Bone marrow (tissue), 2 donors: Measurements from ENCODE around the gene CDH13.

Experiments
- DNase-seq, 2 donors: peaks; one replicate each; lab custom pipeline; 2025; lab: John Stamatoyannopoulos, UW

The CDH13 gene

DNA sequence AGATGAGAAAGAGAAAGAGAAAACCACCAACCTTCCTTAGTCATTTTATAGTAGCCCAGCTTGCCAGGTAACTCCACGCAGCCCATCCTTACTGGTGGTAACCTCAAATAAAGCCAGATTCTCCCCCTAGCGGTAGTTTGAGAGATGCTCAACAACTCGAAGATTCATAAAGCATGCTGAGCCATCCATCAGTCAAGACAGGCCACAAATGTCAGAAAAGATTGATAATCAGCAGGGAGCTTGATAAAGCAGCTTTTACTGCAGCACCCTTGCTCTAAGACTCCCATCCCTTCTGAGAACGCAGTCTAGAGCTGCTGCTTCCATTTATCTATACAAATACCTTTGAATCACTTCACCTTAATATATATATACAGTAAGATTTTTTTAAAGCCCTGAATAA lies 729.5 kb downstream of the CDH13 start:
- DNase-seq, result no peak

DNA sequence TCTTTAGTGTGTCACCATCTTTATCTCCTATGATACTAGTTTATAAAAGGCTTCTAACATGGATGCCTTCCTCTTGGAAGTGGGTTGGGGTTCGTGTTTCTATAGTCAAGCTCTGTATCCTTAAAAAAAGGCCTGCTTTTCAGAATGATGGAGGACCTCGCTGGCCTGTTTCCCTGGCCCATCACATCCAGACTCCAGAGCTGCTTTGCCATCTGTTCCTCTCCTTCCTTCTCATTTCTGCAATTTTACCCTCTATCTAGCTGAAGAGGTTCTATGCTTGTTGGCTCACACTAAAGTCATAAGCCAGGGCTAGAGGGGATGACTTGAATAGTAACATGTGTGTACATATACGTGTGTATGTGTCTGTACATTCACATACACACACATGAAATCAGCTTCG lies 730.2 kb downstream of the CDH13 start:
- no peak for DNase-seq

DNA sequence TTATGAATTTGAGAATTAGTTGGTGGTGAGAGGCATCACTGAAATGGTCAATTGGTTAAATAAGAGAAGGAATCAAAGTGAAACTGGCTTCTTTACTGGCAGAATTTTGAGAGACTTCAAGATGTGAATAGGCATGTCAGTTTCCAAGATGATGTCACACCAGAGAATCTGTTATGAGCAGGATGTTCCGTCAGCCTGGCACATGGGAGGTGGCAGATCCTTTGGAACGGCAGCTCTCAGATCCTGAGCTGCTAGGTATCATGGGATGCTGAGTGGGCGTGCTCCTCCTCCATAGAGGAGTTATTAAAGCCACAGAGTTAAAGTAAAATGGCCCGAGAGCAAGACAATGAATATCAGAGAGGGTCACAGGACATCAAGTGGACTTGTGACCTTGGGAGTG lies 736.8 kb downstream of the CDH13 start:
- DNase-seq, result no peak

DNA sequence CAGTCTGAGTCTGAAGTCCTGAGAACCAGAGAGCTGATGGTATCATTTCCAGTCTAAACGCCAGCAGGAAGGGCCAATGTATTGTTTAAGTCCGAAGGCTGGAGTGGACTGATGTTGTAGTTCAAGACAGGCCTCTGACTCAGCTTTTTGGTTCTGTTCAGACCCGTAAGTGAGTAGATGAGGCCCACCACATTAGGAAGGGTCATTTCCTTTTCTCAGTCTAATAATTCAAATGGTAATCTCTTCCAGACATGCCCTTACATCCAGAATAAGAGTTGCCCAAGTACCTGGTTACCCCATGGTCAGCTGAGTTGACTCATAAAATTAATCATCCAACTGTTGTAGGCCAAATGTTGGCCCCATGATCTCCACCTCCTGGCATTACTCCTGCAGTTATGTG lies 738.4 kb downstream of the CDH13 start:
- no peak for DNase-seq

DNA sequence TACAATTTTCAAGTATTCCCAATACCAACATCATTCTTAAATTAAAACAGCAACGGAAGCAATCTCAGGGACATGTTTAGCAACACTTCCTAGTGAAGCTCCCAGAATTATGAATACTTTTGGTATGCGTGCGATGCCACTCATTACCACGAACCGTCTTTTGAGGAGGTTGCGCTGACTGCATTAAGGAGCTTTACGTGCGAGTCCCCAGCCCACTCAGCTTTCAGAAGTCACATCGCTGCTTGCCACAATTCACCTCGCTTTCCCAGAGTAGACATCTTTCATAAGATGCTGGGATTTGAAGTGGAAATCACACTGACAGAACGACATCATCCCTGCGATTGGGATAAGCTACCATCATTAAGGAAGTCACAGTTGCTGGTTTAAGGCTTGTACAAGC lies 739.5 kb downstream of the CDH13 start:
- DNase-seq, result no peak

DNA sequence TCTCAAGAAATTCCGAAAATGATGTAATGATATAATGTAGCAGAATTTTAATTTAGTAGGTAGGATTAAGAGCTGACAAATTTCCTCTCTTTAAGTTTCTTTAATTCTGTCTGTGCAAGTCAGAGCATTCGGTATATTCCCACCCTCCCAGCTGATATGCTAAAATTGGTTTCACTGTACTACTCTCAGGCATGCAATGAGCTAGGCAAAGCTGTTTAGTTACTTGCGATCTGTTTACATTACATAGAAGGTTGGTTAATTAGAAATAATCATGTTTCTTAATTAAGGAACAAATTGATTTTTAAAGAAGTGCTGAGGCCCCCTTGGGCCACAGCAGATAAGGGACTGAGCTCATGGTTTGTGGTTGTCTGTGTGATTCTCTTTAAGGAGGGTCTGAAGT lies 748.2 kb downstream of the CDH13 start:
- DNase-seq, result no peak

DNA sequence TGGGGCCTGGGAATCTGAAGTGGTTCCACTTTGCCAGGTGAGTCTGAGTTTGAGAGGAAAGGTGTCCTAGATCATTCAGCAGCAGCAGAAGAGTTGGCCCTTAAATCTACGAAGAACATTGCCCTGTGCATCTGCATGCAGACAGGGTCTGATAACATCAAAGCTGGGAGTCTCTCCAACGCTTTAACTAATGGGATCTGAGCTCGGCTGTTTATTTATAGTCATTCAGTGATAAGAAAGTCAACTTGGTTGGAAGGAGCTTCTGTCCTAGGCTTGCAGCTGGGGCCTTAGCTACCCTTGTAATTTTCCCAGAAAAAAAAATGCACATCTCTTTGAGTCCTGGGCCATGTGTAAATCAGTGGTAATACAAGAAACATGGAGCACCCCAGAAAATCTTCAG lies 763.0 kb downstream of the CDH13 start:
- DNase-seq, result no peak

DNA sequence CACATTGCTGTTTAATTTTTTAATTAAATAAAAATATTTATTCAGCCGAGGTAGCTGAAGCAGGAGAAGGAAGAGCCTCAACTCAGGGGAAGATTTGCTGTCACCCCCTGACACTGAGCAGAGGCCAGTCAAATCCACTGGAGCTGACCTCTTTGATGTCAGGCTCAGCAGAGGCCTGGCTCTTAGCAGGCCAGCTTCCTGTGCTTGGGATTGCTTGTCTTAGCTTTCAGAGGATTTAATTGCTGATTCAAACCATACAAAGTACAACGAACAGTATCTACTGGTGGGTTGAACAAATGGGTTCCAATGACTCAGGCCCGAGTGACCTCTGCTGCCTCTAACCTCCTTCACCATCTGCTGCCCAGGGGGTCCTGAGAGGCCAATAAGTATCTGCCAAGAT lies 764.0 kb downstream of the CDH13 start:
- no peak for DNase-seq

DNA sequence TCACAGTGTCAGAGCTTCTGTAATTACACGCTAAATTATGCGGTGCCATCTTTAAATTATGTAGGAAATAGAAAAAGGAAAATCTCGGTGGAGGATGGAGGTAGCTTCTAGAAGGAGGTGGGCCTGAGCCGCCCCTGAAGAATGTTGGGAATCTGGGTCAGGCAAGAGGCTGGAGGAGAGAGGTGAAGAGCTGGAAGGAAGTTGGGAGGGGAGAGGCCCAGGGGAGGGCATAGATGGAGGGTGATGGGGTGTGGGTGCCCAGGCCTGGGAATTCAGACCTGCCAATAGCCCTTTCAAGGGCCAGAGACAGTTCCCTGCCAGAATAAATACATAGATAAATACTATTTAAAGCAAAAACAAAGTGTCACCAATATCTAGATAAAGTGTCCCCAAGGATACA lies 766.0 kb downstream of the CDH13 start:
- no peak for DNase-seq

DNA sequence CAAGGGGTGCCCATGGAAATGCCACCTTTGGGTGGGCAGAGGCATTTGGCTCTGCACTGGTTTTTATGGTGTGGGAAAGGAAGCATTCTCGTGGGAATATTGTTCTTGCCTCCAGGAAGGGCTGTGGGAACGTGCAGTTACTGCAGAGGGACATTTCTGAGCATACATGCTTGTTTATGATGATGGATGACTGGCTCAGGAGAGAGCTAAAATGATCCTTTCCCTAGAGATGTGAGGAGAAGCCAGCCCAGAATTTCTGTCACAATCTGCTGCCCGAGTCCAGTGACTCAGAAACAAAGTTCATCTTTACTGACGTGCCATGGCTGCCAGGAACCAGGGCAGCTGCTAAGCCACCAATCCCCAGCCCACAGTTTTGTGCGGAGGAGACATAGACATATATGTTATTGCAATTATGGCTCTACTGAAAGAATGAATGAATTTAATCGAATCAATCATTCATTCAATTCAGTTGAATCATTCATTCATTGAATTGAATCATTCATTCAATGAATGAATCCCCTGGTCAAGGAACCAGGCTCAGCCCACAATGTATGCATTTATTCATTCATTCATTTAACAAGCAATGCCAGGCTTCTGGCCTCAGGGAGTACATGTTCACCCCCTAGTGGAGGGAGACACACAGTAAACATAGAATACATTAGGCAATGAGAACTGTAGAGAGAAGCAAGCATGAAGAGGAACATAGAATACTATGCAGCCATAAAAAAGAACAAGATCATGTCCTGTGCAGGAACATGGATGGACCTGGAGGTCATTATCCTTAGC lies 766.6 kb downstream of the CDH13 start:
- no peak for DNase-seq

DNA sequence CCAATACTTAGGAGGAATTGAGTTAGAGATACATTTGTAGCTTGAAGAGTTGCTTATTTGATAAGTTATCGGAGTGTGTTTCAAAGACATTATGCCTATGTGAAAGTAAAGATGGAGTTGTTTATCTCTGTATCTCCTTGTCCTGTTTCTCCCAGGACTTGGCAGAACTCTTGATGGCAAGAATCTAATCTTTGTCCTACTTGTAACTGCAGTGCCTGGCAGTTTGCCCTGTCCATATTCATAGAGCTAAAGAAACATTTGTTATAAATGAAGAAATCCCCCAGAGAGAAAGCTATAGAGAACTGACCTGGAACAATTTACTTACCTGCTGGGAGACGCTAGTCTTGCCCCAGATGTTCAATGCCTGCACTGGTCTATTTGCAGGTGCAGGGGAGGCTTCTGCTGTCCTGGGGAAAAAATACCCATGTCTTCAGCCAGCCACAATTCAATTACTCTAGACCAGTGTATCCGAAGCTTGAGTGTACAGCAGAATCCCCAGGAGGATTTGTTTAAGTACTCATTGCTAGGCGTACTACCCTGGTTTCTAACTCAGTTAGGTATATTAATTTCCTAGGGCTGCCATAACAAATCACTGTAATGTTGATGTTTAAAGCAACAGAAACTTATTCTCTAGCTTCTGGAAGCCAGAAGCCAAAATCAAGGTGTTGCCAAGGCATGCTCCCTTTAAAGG lies 771.0 kb downstream of the CDH13 start:
- no peak for DNase-seq

DNA sequence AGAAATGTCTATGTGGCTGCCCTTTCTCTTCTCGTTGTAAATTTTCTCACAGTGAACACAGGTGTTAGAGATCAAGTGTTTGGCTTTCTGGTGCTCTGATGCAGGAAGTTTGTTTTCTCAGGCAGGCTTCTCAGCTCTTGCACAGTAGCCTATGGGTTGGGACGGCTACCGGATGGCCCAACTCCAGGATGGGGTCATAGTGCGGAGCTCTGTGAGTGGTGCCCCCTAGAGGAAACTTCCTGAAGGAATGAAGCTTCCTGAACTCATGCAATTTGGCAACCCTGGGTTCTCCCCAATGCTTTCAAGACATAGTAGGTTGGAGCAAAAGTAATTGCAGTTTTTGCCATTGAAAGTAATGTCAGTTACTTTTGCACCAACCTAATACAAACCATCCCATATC lies 773.5 kb downstream of the CDH13 start:
- DNase-seq, result no peak

DNA sequence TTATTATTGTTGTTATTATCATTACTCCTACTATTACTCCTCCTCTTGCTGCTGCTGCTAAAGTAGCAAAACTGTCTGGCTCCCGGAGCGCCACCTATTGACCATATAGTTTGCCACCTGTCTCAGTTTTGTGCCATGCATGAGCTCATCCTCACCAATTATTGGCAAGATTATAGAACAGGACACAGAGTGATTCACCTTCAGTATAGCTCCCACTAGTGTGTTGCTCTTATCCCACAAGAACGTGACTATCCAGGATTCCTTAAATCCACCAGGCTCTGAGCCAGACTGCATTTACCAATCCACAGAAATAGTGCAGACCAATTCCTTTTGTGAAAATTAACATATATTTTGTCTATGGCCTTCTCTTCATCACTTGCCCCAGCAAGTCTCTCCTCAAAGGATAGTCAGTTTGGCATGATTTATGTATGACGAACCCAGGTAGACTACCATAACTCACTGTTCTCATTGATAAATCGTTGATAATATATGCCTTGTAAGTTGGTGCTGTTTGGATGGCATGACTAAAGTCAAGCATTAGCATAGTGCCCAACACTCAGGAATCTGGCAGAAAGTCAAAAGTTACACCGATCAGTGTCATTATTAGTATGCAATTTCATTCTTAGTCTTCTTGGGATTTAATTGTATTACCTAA lies 775.5 kb downstream of the CDH13 start:
- DNase-seq, result no peak

DNA sequence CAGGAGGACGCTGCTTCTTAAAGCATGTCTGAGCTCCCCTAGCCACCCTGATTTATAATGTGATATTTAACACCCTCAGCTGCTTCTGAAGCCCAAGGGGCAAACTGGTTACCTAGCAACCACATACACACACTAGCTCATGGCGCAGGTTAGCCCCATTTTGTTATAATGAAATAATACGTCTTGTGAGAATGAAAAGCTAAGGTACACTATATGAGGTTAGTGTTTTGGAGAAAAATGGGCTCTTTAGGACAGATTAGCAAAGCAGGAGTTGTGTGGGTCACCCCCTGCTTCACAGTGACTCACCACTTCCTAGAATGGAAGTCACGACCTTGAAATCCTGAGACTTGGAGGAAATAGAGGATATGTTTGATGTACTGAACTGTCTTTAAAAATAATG lies 776.2 kb downstream of the CDH13 start:
- DNase-seq, result no peak

DNA sequence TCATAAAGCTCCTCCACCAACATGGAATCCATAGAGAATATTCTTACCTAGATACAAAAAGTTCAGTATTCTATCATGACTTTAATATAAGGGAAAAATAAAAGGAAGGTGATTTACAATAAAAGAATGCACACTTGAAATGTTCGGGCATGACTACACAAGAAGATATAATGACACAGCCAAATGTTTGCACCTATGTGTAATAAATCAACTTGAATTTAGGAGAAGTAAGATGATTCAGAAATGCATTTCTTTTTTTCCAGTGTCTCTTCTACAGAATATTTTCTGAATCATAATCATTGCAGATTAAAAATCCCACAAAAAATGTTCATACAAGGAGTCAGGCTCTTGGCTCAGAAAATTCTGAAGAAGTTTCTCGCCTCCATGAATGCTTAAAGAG lies 777.0 kb downstream of the CDH13 start:
- no peak for DNase-seq

DNA sequence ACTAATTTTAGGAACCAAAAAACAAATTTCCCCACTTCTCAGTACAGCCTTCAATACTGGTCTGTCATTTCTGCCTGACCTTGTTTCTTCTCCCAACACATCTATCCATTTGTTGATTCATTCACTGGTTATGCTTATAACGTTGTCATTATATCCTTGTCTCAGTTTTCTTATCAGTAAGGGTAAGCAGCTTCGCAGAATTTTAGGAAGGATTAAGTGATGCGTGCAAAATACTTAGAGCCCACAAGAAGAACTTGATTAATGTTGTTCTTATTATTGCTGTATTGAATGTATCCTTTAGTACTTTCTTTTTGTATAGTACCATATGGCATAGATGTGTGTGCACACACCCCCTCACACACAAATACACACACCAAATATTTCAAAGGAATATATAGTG lies 777.5 kb downstream of the CDH13 start:
- no peak for DNase-seq

DNA sequence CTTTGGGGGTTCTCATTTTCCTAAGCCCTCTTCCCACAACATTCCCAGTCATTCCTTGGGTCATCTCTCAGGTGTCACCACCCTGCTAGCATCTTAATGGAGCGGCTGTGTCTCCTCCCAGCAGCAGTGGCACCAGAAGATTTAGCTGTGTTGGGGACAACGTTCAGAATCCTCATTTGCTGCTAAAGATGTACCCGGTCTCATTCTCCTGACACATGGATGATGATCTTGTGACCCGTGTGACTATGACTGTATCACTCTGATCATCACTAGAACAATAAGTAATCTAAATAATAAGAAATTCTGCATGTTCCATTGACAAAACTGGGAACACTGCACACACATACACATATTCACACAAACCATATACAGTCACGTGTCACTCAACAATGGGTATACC lies 781.2 kb downstream of the CDH13 start:
- DNase-seq, result no peak

DNA sequence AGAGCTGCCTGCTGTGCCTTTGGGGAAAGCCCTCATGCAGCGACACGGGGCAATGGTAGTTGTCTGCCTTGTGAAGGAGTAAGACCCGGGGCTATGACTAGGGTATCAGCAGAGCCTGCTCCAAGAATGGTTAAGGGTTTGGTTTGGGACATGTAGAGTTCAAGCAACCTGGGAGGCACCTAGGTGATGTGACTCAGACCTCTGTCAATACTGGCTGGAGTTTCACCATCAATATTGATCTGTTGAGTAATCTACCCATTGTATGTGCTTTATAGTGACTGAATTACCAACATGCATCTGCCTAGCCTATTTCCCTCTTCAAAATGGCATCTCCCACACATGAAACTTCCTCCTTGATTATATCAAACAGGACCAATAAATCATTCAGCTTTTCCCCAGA lies 782.6 kb downstream of the CDH13 start:
- no peak for DNase-seq

DNA sequence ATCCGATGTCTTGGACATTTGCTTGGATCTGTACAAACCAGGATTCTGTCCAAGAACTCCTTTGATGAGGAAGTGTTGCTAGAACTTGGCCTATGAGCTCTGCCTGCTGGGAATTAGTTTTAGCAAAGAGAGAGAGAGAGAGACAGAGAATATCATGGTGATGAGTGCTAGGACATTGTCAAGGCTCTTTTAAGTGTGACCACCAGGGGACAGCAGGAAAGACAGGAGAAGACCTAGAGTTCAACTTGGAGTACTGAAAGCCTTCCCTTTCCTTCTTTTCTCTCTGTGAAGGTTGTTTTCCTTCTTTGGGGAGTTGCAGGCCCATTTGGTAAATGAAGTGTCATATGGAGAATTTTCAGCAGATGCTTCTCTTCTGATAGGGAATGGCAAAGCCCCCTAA lies 791.8 kb downstream of the CDH13 start:
- no peak for DNase-seq

DNA sequence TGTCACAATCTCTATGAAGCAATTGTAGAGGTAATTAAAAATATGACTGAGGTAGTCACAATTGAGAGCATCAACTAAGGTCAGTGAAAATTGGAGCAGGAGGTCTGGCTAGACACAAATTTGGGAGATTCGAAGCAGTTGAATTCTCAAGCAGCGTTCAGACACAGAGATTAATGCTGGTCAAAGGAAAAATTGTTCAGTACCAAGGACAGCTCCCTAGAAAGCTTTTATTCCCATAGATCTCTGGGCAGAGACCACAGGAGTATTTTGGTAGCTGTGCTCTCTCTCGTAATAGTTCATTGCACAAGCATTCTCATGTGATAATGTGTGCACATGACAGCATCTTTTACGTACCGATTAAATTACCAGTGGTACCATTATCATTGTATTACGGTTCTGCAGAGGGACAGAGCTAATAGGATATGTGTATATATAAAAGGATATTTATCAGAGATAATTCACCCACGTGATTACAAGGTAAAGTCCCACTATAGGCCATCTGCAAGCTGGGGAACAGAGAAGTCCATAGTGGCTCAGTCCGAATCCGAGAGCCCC lies 793.5 kb downstream of the CDH13 start:
- no peak for DNase-seq

DNA sequence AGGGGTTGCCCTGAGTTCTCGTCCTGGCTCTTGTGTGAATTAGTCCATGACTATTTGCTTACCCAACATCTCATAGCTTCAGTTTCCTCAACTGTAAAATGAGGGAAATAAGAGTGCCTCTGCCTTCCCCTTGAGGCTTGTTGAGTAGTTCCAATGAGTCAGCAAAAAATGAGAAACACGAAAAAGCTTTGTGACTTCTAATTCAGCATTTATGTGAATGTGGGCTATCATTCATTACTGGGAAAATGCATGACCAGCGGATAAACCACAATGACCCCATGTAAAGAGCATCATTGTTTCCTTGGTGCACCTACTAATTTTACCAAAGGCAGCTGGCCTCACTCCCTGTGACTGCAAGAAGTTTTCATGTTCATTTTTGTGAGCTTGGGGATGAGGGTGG lies 806.4 kb downstream of the CDH13 start:
- DNase-seq, result no peak

DNA sequence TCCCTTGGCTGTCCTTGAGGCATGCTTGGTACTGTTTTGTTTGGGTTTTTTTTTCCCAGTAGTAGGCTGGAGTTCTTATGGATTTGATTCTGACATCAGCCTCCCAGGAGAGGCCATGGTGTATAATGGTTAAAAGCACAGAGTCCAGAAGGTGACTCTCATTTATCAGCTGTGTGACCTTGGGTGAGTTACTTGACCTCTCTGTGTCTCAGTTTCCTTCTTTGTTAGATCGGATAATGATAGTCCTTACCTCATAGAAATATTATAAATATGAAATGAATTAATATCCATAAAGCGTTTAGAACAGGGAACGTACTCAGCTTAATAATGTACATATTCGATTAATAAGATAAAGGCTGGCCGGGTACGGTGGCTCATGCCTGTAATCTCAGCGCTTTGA lies 810.3 kb downstream of the CDH13 start:
- DNase-seq, result no peak

DNA sequence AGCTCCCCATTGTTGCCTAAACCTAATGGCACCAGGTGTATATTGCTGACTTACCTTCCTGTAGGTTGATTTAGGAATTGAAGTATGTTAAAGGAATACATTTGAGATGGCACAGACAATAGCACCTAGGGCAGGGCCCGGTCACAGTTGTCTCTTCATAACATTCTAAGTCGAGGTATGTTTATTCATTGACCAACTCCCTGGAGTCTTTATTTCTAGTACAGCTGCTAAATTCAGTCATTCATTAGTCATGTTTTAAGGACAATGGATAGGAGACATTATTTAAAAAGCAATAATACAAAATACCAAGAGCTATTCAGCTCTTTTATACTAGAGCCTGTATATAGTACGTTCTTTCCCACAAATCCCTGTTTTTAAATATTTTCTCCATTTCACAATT lies 811.6 kb downstream of the CDH13 start:
- no peak for DNase-seq
